IMR-90 (cell line): ENCODE results near the gene CETN3. TPM values are rescaled to one million over a fixed set of nuclear protein-coding genes. Genes with fewer than 3 reads are reported as not detected.

Experiments
- ATAC-seq: fragments of 200-7000 bp; cut with Tn5 transposase; 2 replicates; pipeline ENCODE4 v1.9.1; 2020; ENCODE audit warnings: low read depth, mild to moderate bottlenecking, moderate library complexity
- BruUV-seq: library from RNA; stranded (reverse); fragments of 400-500 nt; replicated peaks from 2 replicates; lab custom pipeline; 2021; lab: Mats Ljungman, UMichigan
- CTCF ChIA-PET: fragments of 300-600 bp; formaldehyde crosslinking; extraction: SDS; loops from one replicate; lab custom pipeline; 2021; ENCODE audit warnings: antibody characterized with exemption; lab: Yijun Ruan, JAX
- POLR2A ChIA-PET: fragments of 300-600 bp; sonication (Branson Sonifier 250); formaldehyde crosslinking; loops from one replicate; lab custom pipeline; 2022; ENCODE audit warnings: antibody characterized with exemption; ENCODE audit not compliant: unreplicated experiment; lab: Charles Lee
- DNase-seq: peaks from one replicate; pipeline ENCODE4 v3.0.0; 2013
- H2AFZ ChIP-seq: replicated peaks from 2 replicates; pipeline ENCODE3; 2013; ENCODE audit warnings: low read length, mild to moderate bottlenecking; ENCODE audit not compliant: poor library complexity
- H2AK5ac ChIP-seq: 2 replicates; pipeline ENCODE4 v1.6.1; 2013; ENCODE audit warnings: low read depth, low read length, inconsistent platforms
- H2AK9ac ChIP-seq: replicated peaks from 2 replicates; pipeline ENCODE3; 2013; ENCODE audit warnings: mild to moderate bottlenecking, low read depth, low read length, moderate library complexity; ENCODE audit not compliant: poor library complexity
- H2BK120ac ChIP-seq: 2 replicates; pipeline ENCODE4 v1.6.1; 2013; ENCODE audit warnings: low read depth, low read length, inconsistent platforms
- H2BK15ac ChIP-seq: 3 replicates; pipeline ENCODE4 v1.6.1; 2013; ENCODE audit warnings: low read depth, low read length, inconsistent platforms
- H2BK20ac ChIP-seq: 2 replicates; pipeline ENCODE4 v1.6.1; 2013; ENCODE audit warnings: low read depth, mild to moderate bottlenecking, inconsistent platforms, low read length, moderate library complexity
- H2BK5ac ChIP-seq: 2 replicates; pipeline ENCODE4 v1.6.1; 2013; ENCODE audit warnings: mild to moderate bottlenecking, low read depth, low read length, inconsistent platforms; ENCODE audit not compliant: poor library complexity, severe bottlenecking
- H3K14ac ChIP-seq: replicated peaks from 2 replicates; pipeline ENCODE4 v1.6.1; 2013; ENCODE audit warnings: low read depth, low read length, inconsistent platforms
- H3K18ac ChIP-seq: 2 replicates; pipeline ENCODE4 v1.6.1; 2013; ENCODE audit warnings: low read depth, low read length, control low read depth
- H3K23ac ChIP-seq: 2 replicates; pipeline ENCODE4 v1.6.1; 2013; ENCODE audit warnings: low read depth, low read length, inconsistent platforms
- H3K27ac ChIP-seq: 2 replicates; pipeline ENCODE4 v1.5.1; 2013; ENCODE audit warnings: mild to moderate bottlenecking, control low read depth, low read length; ENCODE audit not compliant: insufficient read depth
- H3K27me3 ChIP-seq: 2 replicates; pipeline ENCODE4 v1.6.1; 2013; ENCODE audit warnings: low read length; ENCODE audit not compliant: control insufficient read depth, insufficient read depth
- H3K36me3 ChIP-seq: 2 replicates; pipeline ENCODE4 v1.6.1; 2013; ENCODE audit warnings: low read length, mixed read lengths; ENCODE audit not compliant: control insufficient read depth, insufficient read depth
- H3K4ac ChIP-seq: 2 replicates; pipeline ENCODE4 v1.6.1; 2013; ENCODE audit warnings: low read depth, low read length, inconsistent platforms
- H3K4me1 ChIP-seq: 2 replicates; pipeline ENCODE4 v1.6.1; 2013; ENCODE audit warnings: low read length, mixed read lengths; ENCODE audit not compliant: control insufficient read depth, insufficient read depth
- H3K4me2 ChIP-seq: 2 replicates; pipeline ENCODE4 v1.6.1; 2013; ENCODE audit warnings: low read depth, mild to moderate bottlenecking, control low read depth, low read length, moderate library complexity
- H3K4me3 ChIP-seq: 2 replicates; pipeline ENCODE4 v1.5.1; 2013; ENCODE audit warnings: low read depth, mild to moderate bottlenecking, control low read depth, low read length, moderate library complexity; ENCODE audit not compliant: insufficient read depth
- H3K56ac ChIP-seq: 2 replicates; pipeline ENCODE4 v1.6.1; 2013; ENCODE audit warnings: low read length, inconsistent platforms; ENCODE audit not compliant: insufficient read depth; ENCODE audit errors: extremely low read depth
- H3K79me1 ChIP-seq, 2 experiments: 2 replicates each; pipeline ENCODE4 v1.6.1; 2013; ENCODE audit warnings: low read length in 2 of 2, inconsistent platforms in 1 of 2, low read depth in 1 of 2
- H3K9ac ChIP-seq: 2 replicates; pipeline ENCODE4 v1.6.1; 2013; ENCODE audit warnings: low read depth, low read length, control low read depth
- H3K9me1 ChIP-seq: 2 replicates; pipeline ENCODE4 v1.6.1; 2013; ENCODE audit warnings: low read length, inconsistent platforms; ENCODE audit not compliant: insufficient read depth
- H3K9me3 ChIP-seq: 2 replicates; pipeline ENCODE4 v1.6.1; 2013; ENCODE audit warnings: low read length; ENCODE audit not compliant: control insufficient read depth, insufficient read depth
- H4K20me1 ChIP-seq: 2 replicates; pipeline ENCODE4 v1.6.1; 2013; ENCODE audit warnings: low read length, inconsistent platforms; ENCODE audit not compliant: insufficient read depth
- H4K5ac ChIP-seq: 2 replicates; pipeline ENCODE4 v1.6.1; 2013; ENCODE audit warnings: mild to moderate bottlenecking, low read depth, low read length, control low read depth
- H4K8ac ChIP-seq, 2 experiments: 2 replicates each; pipeline ENCODE4 v1.6.1; 2013; ENCODE audit warnings: low read depth in 2 of 2, low read length in 2 of 2, control low read depth in 1 of 2, inconsistent platforms in 1 of 2
- H4K91ac ChIP-seq: 2 replicates; pipeline ENCODE4 v1.6.1; 2013; ENCODE audit warnings: low read depth, low read length, inconsistent platforms; ENCODE audit not compliant: insufficient read depth
- CEBPB ChIP-seq: IDR thresholded peaks from 2 replicates; pipeline ENCODE4 v1.6.1; 2012; ENCODE audit warnings: low read depth, low read length, improper control_type of control experiment
- CTCF ChIP-seq: conservative IDR thresholded peaks from 2 replicates; pipeline ENCODE4 v1.5.1; 2012; ENCODE audit warnings: mild to moderate bottlenecking, low read depth, low read length, improper control_type of control experiment
- FOS ChIP-seq: fragments of 150-350 bp; IDR thresholded peaks from 2 replicates; pipeline ENCODE4 v1.6.1; 2016; ENCODE audit warnings: low read depth, low read length
- MAFK ChIP-seq: IDR thresholded peaks from 2 replicates; pipeline ENCODE4 v1.6.1; 2012; ENCODE audit warnings: low read depth, low read length, improper control_type of control experiment
- MAZ ChIP-seq: IDR thresholded peaks from 2 replicates; pipeline ENCODE4 v1.6.1; 2012; ENCODE audit warnings: low read depth, mild to moderate bottlenecking, low read length, improper control_type of control experiment, moderate library complexity, borderline replicate concordance
- NFE2L2 ChIP-seq: fragments of 150-350 bp; IDR thresholded peaks from 2 replicates; pipeline ENCODE4 v1.6.1; 2016; ENCODE audit warnings: low read depth, mild to moderate bottlenecking, low read length
- POLR2A ChIP-seq: IDR thresholded peaks from 2 replicates; pipeline ENCODE4 v1.6.1; 2012; ENCODE audit warnings: mild to moderate bottlenecking, low read depth, low read length
- RAD21 ChIP-seq: IDR thresholded peaks from 2 replicates; pipeline ENCODE4 v1.6.1; 2012; ENCODE audit warnings: low read length, improper control_type of control experiment
- RCOR1 ChIP-seq: IDR thresholded peaks from 2 replicates; pipeline ENCODE4 v1.6.1; 2012; ENCODE audit warnings: mild to moderate bottlenecking, low read length, improper control_type of control experiment; ENCODE audit not compliant: insufficient replicate concordance
- RFX5 ChIP-seq: IDR thresholded peaks from 2 replicates; pipeline ENCODE4 v1.8.0; 2012; ENCODE audit warnings: low read depth, mild to moderate bottlenecking, low read length, moderate library complexity
- SMC3 ChIP-seq: fragments of 150-350 bp; IDR thresholded peaks from 2 replicates; pipeline ENCODE4 v1.6.1; 2016; ENCODE audit warnings: low read depth, mild to moderate bottlenecking, antibody characterized with exemption, low read length, moderate library complexity
- USF2 ChIP-seq: fragments of 150-350 bp; IDR thresholded peaks from 2 replicates; pipeline ENCODE4 v1.6.1; 2017; ENCODE audit warnings: mild to moderate bottlenecking, antibody characterized with exemption, low read length, low read depth
- dilution Hi-C: fragments of 300-500 bp; cut with HindIII; formaldehyde crosslinking; loops from one replicate; pipeline ENCODE4 v1.14.3; 2018; ENCODE audit warnings: low sequenced_read_pairs; ENCODE audit not compliant: unreplicated experiment
- in situ Hi-C: fragments of 300-500 bp; cut with MboI; formaldehyde crosslinking; loops from 3 replicates; pipeline ENCODE4 v1.14.3; 2019; ENCODE audit warnings: low sequenced_read_pairs, inconsistent platforms, mixed read lengths
- intact Hi-C: fragments of 100-400 bp; cut with micrococcal nuclease; formaldehyde crosslinking; loops from 2 replicates; pipeline ENCODE4 v1.10.0; 2022
- polyA plus RNA-seq, 3 experiments: library from polyadenylated mRNA; depleted of rRNA; stranded (reverse); fragments of >200 nt; gene quantifications; 2 replicates each; pipeline ENCODE4 v1.2.3, GENCODE V29; 2012; ENCODE audit warnings: low replicate concordance in 1 of 3
- total RNA-seq: library from RNA; depleted of rRNA; stranded (reverse); fragments of >200 nt; gene quantifications from 2 replicates; pipeline ENCODE4 v1.2.3, GENCODE V29; 2012

The CETN3 gene
- total and polyA plus RNA-seq, 2 of the 4 experiments (the other 2 are of a cell fraction) = 1.1 to 6.5 TPM

GRCh38 chr5:90446961-90447360, 37.4 kb upstream of the CETN3 start:
- Histone ChIP-seq H3K4me1 (no peaks in the 10 kb centered on the region), H4K8ac (no peak overlapping the region), H2BK15ac (no peak overlapping the region), H3K4me3 (no peak overlapping the region), H3K27me3 (no peaks in the 10 kb centered on the region), H3K79me1 (no peaks in the 10 kb centered on the region), H3K27ac (no peak overlapping the region), H3K36me3 (no peaks in the 10 kb centered on the region), H3K9me1 (no peaks in the 10 kb centered on the region), H3K56ac (no peak overlapping the region), H3K4ac (no peak overlapping the region), H4K5ac (no peak overlapping the region), H3K18ac (no peak overlapping the region), H4K20me1 (no peaks in the 10 kb centered on the region), H3K23ac (no peak overlapping the region), H3K9ac (no peak overlapping the region), H2BK5ac (no peak overlapping the region), H3K14ac (no peak overlapping the region), H4K91ac (no peak overlapping the region), H2AK5ac (no peak overlapping the region), H2BK120ac (no peak overlapping the region), H2BK20ac (no peak overlapping the region), H2AFZ (no peak overlapping the region), H3K9me3 (no peaks in the 10 kb centered on the region), H2AK9ac (no peak overlapping the region), H3K4me2 (no peak overlapping the region)
- in situ Hi-C loops (no loop called here), dilution Hi-C loops (no loop called here), intact Hi-C loops (no loop called here)
- ATAC-seq = no peak
- TF ChIP-seq SMC3 (no peak), MAZ (no peak), CEBPB (no peak), RAD21 (no peak), RCOR1 (no peak), POLR2A (no peak), CTCF (no peak), NFE2L2 (no peak), USF2 (no peak), MAFK (no peak), RFX5 (no peak), FOS (no peak)
- ChIA-PET POLR2A (no interaction called here), CTCF (no interaction called here)
- BruUV-seq = no TSS peak
- DNase-seq = peak; percentile 33
